Ramos (cell line): ENCODE results near the gene DYSF.

Experiments
- in situ Hi-C: fragments of 300-500 bp; cut with MboI; formaldehyde crosslinking; loops from one replicate; pipeline ENCODE4 v1.14.3; 2022; ENCODE audit warnings: low sequenced_read_pairs; ENCODE audit not compliant: unreplicated experiment

The DYSF gene

DNA sequence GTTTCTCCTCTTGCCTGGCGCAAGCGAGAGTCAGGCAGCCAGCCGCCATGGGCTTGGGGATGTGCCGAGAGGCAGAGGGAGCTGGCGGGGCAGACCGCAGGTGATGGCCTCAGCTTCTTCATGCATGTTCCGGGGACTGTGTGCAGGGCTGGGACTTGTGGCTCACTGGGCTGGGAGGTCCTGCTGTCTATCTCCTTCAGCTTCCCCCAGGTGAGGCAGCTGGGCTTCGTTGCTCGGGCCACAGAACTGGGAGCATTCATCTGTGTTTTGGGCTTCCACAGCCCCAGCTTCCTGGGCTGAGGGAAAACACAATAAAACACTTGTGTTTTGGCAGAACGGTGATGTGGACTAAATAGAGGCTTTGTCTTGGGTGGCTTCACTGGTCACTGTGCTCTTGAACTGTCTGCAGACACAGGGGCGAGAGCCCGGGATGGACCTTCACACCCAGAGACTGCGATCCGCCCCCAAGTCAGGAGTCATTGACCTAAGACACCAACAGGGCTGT is 93.5 kb downstream of the DYSF start:
- in situ Hi-C loops = no loop called here

DNA sequence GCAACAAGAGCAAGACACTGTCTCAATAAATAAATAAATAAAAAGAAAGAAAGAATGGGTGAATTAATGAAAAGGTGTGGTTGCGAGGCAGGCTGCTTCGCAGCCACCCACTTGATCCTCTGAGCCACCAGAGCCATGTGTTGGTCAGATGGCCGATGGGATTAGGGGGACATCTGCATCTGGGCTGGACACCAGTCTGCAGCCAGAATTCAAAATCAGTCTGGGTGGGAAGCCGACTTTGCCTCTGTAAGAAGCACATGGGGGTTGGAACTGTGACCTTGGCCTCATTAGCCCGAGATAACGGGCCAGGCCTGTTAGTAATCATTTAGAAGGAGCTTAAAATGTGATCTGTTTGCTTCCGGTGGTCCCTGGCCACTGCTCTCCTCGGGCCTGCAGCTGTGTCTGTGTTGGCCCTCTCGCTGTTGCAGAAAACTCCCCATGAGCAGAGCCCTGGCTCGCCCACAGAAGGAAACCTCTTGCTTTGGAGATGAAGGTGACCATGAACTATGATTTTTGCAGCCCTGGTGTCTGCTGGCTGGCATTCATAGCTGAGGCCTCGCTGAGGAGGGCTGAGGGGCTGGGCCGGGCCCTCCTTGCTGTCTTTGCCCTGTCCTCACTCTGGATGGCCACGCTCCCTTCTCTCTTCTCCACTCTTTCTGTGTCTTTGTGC is 94.4 kb downstream of the DYSF start:
- in situ Hi-C loops = no loop called here

DNA sequence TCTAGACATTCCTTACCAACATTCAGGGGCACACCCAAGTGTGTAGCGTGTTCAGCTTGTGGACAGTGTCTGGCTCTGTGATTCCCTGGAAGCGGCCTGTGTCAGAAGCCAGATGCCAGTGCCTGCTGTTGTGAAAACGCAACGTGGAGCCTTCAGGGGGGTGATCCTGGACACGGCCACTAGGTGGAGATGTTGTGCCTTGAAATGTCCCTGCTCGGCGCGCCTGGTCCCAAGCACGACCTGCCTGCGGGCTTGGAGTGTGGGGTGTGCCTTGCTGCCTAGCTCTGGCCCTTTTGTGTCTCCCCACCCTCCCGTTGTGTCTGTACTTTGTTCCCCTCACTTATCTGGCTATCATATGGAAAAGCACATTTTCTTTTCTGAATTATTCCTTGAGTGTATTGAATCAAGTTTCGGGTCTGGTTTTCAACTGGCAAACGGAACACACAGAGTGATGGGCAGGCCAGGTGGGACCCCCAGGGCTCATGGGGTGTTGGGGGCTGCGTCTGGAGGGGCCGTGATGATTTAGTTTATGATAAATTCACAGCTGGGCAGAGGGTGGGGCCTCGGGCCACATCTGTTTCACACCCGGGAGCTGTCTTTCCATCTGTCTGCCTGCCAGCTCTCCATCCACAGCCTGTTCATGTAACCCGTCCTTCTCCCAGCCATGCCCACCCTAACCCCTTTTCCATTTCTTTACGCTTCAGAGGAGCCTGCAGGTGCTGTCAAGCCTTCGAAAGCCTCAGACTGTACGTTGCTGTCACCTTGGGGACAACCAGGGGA is 95.5 kb downstream of the DYSF start:
- in situ Hi-C loops = no loop called here

- in situ Hi-C loops = loop anchor here (10.0 to 25.0 kb wide), 2 partner anchors 604 to 1036 kb away; no protein-coding TSS in a partner anchor
These were observed 97.7 kb downstream of the DYSF start for GRCh38 chr2:71550801-71551630.

- in situ Hi-C loops = loop anchor here (10.0 to 25.0 kb wide), 2 partner anchors 603 to 1036 kb away; no protein-coding TSS in a partner anchor
These were observed 98.2 kb downstream of the DYSF start for GRCh38 chr2:71551631-71551915.

GRCh38 chr2:71552356-71552755 is 99.0 kb downstream of the DYSF start:
- in situ Hi-C loops = loop anchor here (10.0 to 25.0 kb wide), 2 partner anchors 602 to 1035 kb away; no protein-coding TSS in a partner anchor

GRCh38 chr2:71552861-71553301 is 99.5 kb downstream of the DYSF start:
- in situ Hi-C loops = loop anchor here (10.0 to 25.0 kb wide), 2 partner anchors 602 to 1034 kb away; no protein-coding TSS in a partner anchor

- in situ Hi-C loops = loop anchor here (10.0 to 25.0 kb wide), 2 partner anchors 601 to 1033 kb away; no protein-coding TSS in a partner anchor
These were observed 100.8 kb downstream of the DYSF start for GRCh38 chr2:71554028-71554705.

DNA sequence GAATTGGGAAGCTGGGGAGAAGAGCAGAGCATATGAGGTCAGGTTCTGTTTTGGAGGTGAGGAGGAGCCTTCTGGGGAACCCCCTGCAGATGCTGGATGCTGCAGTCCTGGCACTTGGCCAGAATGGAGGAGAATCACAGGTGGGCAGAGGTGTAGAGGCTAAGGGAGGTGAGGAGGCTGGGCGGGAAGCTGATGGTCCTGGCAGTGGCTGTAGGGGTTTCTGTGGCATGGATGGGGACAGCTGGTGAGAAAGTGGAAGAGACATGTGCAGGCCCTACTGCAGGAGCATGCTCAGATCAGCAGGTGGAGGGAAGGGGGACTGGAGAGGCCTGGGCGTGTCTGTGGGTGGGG is 101.3 kb downstream of the DYSF start:
- in situ Hi-C loops = loop anchor here (10.0 to 25.0 kb wide), 2 partner anchors 600 to 1033 kb away; no protein-coding TSS in a partner anchor

DNA sequence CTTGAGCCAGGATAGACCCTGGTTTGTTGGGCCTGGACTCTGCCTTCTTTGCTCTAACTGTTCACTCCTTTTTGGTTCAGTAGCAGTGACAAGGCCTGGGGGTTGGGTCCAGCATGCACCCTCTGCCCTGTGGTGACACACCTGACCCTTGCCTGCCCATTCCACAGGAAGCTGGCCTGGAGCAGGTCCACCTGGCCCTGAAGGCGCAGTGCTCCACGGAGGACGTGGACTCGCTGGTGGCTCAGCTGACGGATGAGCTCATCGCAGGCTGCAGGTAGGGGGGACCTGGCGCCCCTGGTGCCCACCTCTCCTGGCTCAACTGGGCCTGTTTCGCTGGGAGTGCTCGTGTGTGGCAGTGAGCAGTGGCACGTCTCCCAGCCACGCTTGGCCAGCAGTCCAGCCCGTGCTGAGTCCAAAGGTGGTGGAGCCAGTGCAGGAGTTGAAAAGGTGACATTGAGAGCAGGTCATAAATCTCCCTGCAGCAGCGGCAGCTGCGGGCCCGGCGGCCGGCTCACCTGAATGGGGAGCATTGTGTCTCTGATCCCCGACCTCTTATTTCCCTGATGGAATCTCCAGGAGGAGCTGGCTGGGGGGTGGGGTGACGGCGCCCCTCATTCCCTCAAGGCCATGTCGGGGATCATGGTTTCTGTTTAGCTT is 102.6 kb downstream of the DYSF start:
- in situ Hi-C loops = loop anchor here (10.0 to 25.0 kb wide), 2 partner anchors 599 to 1031 kb away; no protein-coding TSS in a partner anchor

GRCh38 chr2:71556692-71557250 is 103.4 kb downstream of the DYSF start:
- in situ Hi-C loops = loop anchor here (10.0 to 25.0 kb wide), 2 partner anchors 598 to 1031 kb away; no protein-coding TSS in a partner anchor

DNA sequence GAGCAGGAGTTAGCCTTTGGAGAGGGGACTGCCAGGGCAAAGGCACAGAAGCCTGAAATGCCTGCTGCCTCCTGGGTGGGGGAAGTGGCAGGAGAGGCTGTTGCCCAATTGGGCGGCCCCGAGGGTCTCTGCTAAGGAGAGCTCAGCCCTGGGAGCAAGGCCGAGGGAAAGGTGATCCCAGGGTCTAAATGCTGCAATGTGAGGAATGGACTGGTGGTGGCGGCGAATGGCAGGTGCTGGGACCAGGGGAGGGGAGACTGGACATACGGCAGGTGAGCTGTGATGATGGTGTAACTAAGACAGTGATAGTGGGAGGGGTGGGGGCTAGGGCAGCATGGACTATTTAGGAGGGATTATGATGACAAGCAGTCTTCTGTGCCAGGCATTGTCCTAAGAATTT is 104.0 kb downstream of the DYSF start:
- in situ Hi-C loops = loop anchor here (10.0 to 25.0 kb wide), 2 partner anchors 597 to 1030 kb away; no protein-coding TSS in a partner anchor

DNA sequence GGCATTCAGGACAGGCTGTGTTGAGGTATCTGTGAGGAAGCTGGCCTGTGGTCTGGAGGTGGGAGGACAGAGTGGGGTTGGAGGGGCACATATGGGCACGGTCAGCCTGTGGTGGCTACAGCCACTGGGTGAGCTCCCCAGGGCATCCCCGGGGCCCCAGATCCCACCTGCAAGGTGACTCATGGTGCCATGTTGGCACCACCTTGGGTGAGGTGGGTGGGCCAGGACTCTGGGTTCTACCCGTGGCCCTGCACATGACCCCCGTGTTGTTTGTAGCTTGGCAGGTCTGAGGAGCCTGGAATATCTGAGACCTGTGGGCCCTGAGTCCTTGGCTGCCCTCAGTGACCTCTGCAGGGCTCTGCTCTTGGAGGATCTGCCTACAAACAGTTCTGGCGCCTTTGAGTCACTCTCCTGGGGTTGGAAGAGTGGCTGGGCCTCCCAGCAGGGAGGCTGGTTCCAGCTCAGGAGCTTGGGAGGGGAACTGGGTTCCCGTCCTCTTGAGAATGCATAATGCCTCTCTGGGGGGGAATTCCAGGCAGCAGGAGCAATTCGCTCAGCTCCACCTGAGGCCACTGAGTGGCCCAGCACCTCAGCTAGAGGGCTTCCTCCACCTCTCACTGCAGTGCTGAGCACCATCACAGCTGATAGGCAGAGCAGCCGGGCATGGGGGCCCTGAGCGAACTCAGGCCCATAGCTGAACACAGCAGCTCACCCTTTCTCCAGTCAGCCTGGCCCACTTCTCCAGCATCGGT is 105.1 kb downstream of the DYSF start:
- in situ Hi-C loops = loop anchor here (10.0 to 25.0 kb wide), 2 partner anchors 596 to 1029 kb away; no protein-coding TSS in a partner anchor

DNA sequence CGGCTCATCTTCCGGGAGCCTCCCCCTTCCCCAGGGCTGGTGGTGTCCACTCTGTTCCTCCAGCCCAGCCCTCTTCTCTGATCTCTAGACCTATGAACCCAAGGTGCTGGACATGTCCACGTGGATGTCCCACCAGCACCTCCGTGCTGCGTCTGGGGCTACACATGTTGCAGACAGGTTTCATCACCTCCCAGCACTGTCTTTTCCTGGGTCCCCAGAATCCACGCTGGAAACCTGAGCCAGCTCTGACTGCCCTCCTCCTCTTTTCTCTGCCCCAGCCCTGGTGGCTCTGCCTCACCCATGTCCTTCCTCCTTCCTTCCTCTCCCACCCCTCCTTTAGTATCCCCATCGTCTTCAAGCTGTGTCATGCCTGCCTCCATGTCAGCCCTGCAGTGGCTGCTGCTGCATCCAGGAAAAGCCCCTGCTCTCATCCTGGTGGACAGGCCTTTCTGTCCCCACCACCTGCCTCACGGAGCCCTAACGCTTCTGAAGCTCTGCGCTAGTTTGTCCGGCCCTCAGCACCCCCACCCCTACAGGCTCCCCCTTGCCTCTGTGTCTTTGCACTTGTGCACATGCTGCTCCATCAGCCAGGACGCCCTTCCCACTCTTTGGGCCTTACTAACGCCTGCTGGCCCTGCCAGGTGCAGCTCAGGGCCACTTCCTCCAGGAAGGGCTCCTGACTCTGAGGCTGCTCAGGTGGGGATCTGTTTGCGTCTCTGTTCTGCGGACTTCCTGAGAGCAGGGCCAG is 105.9 kb downstream of the DYSF start:
- in situ Hi-C loops = loop anchor here (10.0 to 25.0 kb wide), 2 partner anchors 596 to 1028 kb away; no protein-coding TSS in a partner anchor

DNA sequence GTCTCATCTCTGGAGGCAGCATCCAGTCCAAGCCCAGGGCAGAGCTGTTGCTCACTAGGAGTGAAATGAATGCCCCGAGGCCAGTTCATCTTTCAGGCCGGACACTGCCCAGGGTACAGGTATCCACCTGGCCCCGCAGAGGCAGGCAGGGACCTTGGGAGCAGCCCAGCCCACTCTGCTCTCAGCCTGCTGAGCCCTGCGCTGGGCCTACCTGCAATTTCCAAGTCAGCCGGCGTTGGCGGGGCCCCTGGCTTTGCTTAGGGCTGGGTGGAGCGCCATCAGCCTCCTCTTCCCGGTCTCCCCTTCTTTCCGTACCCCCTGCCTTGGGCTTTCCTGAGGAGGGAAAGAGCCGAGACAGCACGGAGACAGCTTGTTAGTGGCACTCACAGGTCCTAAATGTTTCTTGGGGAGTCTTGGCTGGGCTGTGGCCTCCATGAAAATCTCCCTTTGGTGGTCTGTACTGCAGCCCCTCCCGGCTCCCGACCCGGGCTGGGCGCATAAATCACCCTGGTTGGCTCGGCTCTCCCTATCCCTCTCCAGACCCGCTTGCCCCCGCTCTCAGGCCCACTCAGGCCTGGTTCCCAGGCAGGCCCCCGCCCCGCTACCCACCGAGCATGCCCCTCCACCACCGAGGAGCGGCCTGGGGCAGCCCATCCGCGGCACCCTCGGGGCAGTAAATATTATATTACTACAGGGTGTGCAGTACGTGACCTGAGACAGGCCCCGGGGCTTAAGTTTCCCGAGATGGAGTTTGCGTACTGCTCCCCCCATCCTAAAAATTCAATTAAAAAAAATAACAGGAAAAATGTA is 106.7 kb downstream of the DYSF start:
- in situ Hi-C loops = loop anchor here (10.0 to 25.0 kb wide), 2 partner anchors 595 to 1027 kb away; no protein-coding TSS in a partner anchor

GRCh38 chr2:71560638-71561011 is 107.3 kb downstream of the DYSF start:
- in situ Hi-C loops = loop anchor here (25.0 kb wide), 1 partner anchor 1027 kb away; no protein-coding TSS in a partner anchor
